SK-N-SH (cell line): ENCODE measurements around the gene MACROD2. TPM values are rescaled to one million over a fixed set of nuclear protein-coding genes. Genes with fewer than 3 reads are reported as not detected.

Source experiments
- CTCF ChIA-PET: fragments of 300-600, 350-600 bp; formaldehyde crosslinking; extraction: SDS; loops from one replicate; lab custom pipeline; 2021; lab: Yijun Ruan, JAX
- POLR2A ChIA-PET: fragments of 350-600 bp; sonication (Branson Sonifier 250); formaldehyde crosslinking; extraction: SDS; loops from one replicate; lab custom pipeline; 2020; ENCODE audit warnings: antibody characterized with exemption, inconsistent platforms; lab: Yijun Ruan, JAX
- DNase-seq: peaks from one replicate; pipeline ENCODE4 v3.0.0; 2012
- H2AFZ ChIP-seq: fragments of 200-600 bp; sonication (generic); 2 replicates; pipeline ENCODE4 v1.8.1; 2016; ENCODE audit warnings: antibody characterized with exemption, mild to moderate bottlenecking, low read depth
- H3F3A ChIP-seq: fragments of 200-600 bp; sonication (generic); replicated peaks from 2 replicates; pipeline ENCODE3; 2016; ENCODE audit warnings: antibody characterized with exemption, mild to moderate bottlenecking; ENCODE audit not compliant: insufficient read depth
- H3K27ac ChIP-seq, 2 experiments: fragments of 200-500 bp in 1 of 2; fragments of 200-600 bp in 1 of 2; sonication (Bioruptor generic) in 1 of 2; sonication (generic), shearing (Covaris generic) in 1 of 2; 2 replicates each; pipeline versions ENCODE4 v1.5.1 to v1.6.1; 2014 to 2016; ENCODE audit warnings: low read depth in 2 of 2, inconsistent platforms in 1 of 2, low read length in 1 of 2, mild to moderate bottlenecking in 1 of 2, mixed read lengths in 1 of 2
- H3K27me3 ChIP-seq: fragments of 200-600 bp; sonication (generic), shearing (Covaris generic); 2 replicates; pipeline ENCODE4 v1.6.1; 2016; ENCODE audit warnings: mixed run types; ENCODE audit not compliant: insufficient read depth
- H3K36me3 ChIP-seq, 2 experiments: fragments of 200-500 bp in 1 of 2; fragments of 200-600 bp in 1 of 2; sonication (Bioruptor generic) in 1 of 2; sonication (generic) in 1 of 2; replicated peaks in 1 of 2; 2 replicates each; pipeline versions ENCODE3 to v1.5.1; 2014 to 2016; ENCODE audit warnings: low read length in 1 of 2, mild to moderate bottlenecking in 1 of 2; ENCODE audit not compliant: insufficient read depth in 2 of 2, control insufficient read depth in 1 of 2
- H3K4me1 ChIP-seq, 2 experiments: fragments of 200-500 bp in 1 of 2; fragments of 200-600 bp in 1 of 2; sonication (Bioruptor generic) in 1 of 2; sonication (generic), shearing (Covaris generic) in 1 of 2; 2 replicates each; pipeline versions ENCODE4 v1.5.1 to v1.6.1; 2014 to 2016; ENCODE audit warnings: low read depth in 1 of 2, low read length in 1 of 2, mixed run types in 1 of 2; ENCODE audit not compliant: insufficient read depth in 2 of 2, control insufficient read depth in 1 of 2
- H3K4me2 ChIP-seq: fragments of 200-600 bp; sonication (generic), shearing (Covaris generic); 2 replicates; pipeline ENCODE4 v1.6.1; 2017; ENCODE audit warnings: mixed run types
- H3K4me3 ChIP-seq, 2 experiments: fragments of 200-500 bp in 1 of 2; fragments of 200-600 bp in 1 of 2; sonication (Bioruptor generic) in 1 of 2; sonication (generic), shearing (Covaris generic) in 1 of 2; 2 replicates each; pipeline versions ENCODE4 v1.5.1 to v1.8.1; 2014 to 2016; ENCODE audit warnings: low read depth in 2 of 2, inconsistent platforms in 1 of 2, low read length in 1 of 2, mild to moderate bottlenecking in 1 of 2, mixed read lengths in 1 of 2, moderate library complexity in 1 of 2
- H3K79me2 ChIP-seq: fragments of 200-600 bp; sonication (generic); 2 replicates; pipeline ENCODE4 v1.8.1; 2017; ENCODE audit warnings: mild to moderate bottlenecking; ENCODE audit not compliant: insufficient read depth
- H3K9ac ChIP-seq: fragments of 200-600 bp; sonication (generic); 2 replicates; pipeline ENCODE4 v1.6.1; 2017; ENCODE audit warnings: mixed run types
- H3K9me2 ChIP-seq: fragments of 200-600 bp; sonication (generic); 2 replicates; pipeline ENCODE4 v1.6.1; 2017; ENCODE audit warnings: mixed run types
- H3K9me3 ChIP-seq: fragments of 200-600 bp; sonication (generic); 2 replicates; pipeline ENCODE4 v1.6.1; 2017; ENCODE audit warnings: mixed run types, mild to moderate bottlenecking, moderate library complexity
- H4K20me1 ChIP-seq: fragments of 200-600 bp; sonication (generic); 2 replicates; pipeline ENCODE4 v1.6.1; 2017; ENCODE audit warnings: mild to moderate bottlenecking, mixed run types; ENCODE audit not compliant: insufficient read depth
- ELF1 ChIP-seq: IDR thresholded peaks from 2 replicates; pipeline ENCODE4 v1.4.0; 2012
- EZH2phosphoT487 ChIP-seq: fragments of 200-600 bp; sonication (generic); IDR thresholded peaks from 2 replicates; pipeline ENCODE4 v1.6.1; 2017; ENCODE audit warnings: low read depth, mixed run types, mild to moderate bottlenecking, antibody characterized with exemption, moderate library complexity, borderline replicate concordance
- FOSL2 ChIP-seq: IDR thresholded peaks from 2 replicates; pipeline ENCODE4 v1.4.0; 2012; ENCODE audit warnings: low read depth, mild to moderate bottlenecking, moderate library complexity, borderline replicate concordance
- FOXM1 ChIP-seq: IDR thresholded peaks from 2 replicates; pipeline ENCODE4 v1.4.0; 2012; ENCODE audit warnings: low read depth, mild to moderate bottlenecking
- GABPA ChIP-seq: IDR thresholded peaks from 2 replicates; pipeline ENCODE4 v1.4.0; 2012; ENCODE audit warnings: low read depth, mild to moderate bottlenecking
- JUND ChIP-seq: IDR thresholded peaks from 2 replicates; pipeline ENCODE4 v1.4.0; 2012
- MEF2A ChIP-seq: IDR thresholded peaks from 2 replicates; pipeline ENCODE4 v1.4.0; 2012; ENCODE audit warnings: low read depth, borderline replicate concordance
- PBX3 ChIP-seq: IDR thresholded peaks from 2 replicates; pipeline ENCODE4; 2012
- REST ChIP-seq: IDR thresholded peaks from 2 replicates; pipeline ENCODE4 v1.6.1; 2012; ENCODE audit warnings: mild to moderate bottlenecking, low read depth, low read length, moderate library complexity
- RFX5 ChIP-seq: IDR thresholded peaks from 2 replicates; pipeline ENCODE4 v1.6.1; 2012; ENCODE audit warnings: mild to moderate bottlenecking, improper control_type of control experiment, low read length
- RXRA ChIP-seq: IDR thresholded peaks from 2 replicates; pipeline ENCODE4 v1.4.0; 2012; ENCODE audit warnings: low read depth, mild to moderate bottlenecking, borderline replicate concordance
- SMC3 ChIP-seq: IDR thresholded peaks from 2 replicates; pipeline ENCODE4 v1.6.1; 2012; ENCODE audit warnings: low read depth, low read length, improper control_type of control experiment
- TAF1 ChIP-seq: IDR thresholded peaks from 2 replicates; pipeline ENCODE4 v1.6.1; 2012; ENCODE audit warnings: low read depth, mild to moderate bottlenecking, low read length, moderate library complexity, borderline replicate concordance
- USF1 ChIP-seq: IDR thresholded peaks from 2 replicates; pipeline ENCODE4 v1.4.0; 2012; ENCODE audit warnings: low read depth, borderline replicate concordance
- YY1 ChIP-seq: IDR thresholded peaks from 2 replicates; pipeline ENCODE4 v1.4.0; 2012; ENCODE audit warnings: low read depth, mild to moderate bottlenecking
- ZBTB33 ChIP-seq: IDR thresholded peaks from 2 replicates; pipeline ENCODE4 v1.4.0; 2012; ENCODE audit warnings: low read depth, borderline replicate concordance
- WGBS: methylation state at CpG from one replicate; pipeline ENCODE4 v1.1.6; 2017; ENCODE audit warnings: low lambda C conversion rate; 5-methylcytosine and 5-hydroxymethylcytosine counted together
- polyA plus RNA-seq, 3 experiments: library from polyadenylated mRNA; depleted of rRNA; stranded (reverse); fragments of >200 nt; gene quantifications; 2 replicates each; pipeline ENCODE4 v1.2.3, GENCODE V29; 2012
- TF ChIP-seq, protein P1 (sequence below): fragments of 150-350 bp; IDR thresholded peaks from 2 replicates; pipeline ENCODE4 v1.6.1; 2016; ENCODE audit warnings: mild to moderate bottlenecking, low read depth, low read length

The MACROD2 gene
- polyA plus RNA-seq, 1 of the 3 experiments (the other 2 are of a cell fraction): 0.33 TPM

GRCh38 chr20:14727485-14728150, 732.3 kb downstream of the MACROD2 start:
- H3K27me3 ChIP-seq: no peaks in the 10 kb centered on the region
- no peak overlapping the region for H3K4me2 ChIP-seq
- no peak overlapping the region for H3K4me3 ChIP-seq
- H3K9ac ChIP-seq: no peak overlapping the region
- no peaks in the 10 kb centered on the region for H3K36me3 ChIP-seq
- no peaks in the 10 kb centered on the region for H3K4me1 ChIP-seq
- H3K79me2 ChIP-seq: no peaks in the 10 kb centered on the region
- no peak overlapping the region for H2AFZ ChIP-seq
- H3F3A ChIP-seq: no peaks in the 10 kb centered on the region
- ChIA-PET CTCF (interaction anchor here (1.2 kb wide), 1 partner anchor 14 kb away, joined by 4 read pairs; no protein-coding TSS in a partner anchor), POLR2A (no interaction called here)
- 78% methylated on average over 1 of the region's 1 CpG for WGBS
- H3K9me2 ChIP-seq: no peaks in the 10 kb centered on the region
- no peaks in the 10 kb centered on the region for H4K20me1 ChIP-seq
- no peak overlapping the region for H3K27ac ChIP-seq
- TF ChIP-seq JUND (no peak), USF1 (no peak), MEF2A (no peak), REST (no peak), RXRA (no peak), YY1 (no peak), FOXM1 (no peak), SMC3 (no peak), PBX3 (no peak), EZH2phosphoT487 (no peak), ZBTB33 (no peak), ELF1 (no peak), FOSL2 (no peak), TAF1 (no peak), GABPA (no peak), RFX5 (no peak)
- TF ChIP-seq, protein P1, sequence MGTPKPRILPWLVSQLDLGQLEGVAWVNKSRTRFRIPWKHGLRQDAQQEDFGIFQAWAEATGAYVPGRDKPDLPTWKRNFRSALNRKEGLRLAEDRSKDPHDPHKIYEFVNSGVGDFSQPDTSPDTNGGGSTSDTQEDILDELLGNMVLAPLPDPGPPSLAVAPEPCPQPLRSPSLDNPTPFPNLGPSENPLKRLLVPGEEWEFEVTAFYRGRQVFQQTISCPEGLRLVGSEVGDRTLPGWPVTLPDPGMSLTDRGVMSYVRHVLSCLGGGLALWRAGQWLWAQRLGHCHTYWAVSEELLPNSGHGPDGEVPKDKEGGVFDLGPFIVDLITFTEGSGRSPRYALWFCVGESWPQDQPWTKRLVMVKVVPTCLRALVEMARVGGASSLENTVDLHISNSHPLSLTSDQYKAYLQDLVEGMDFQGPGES: no peak
- no peaks in the 10 kb centered on the region for H3K9me3 ChIP-seq
- no peak for DNase-seq
